Keratinocyte (primary cell): ENCODE data around the gene CLSTN2. TPM values are rescaled to one million over a fixed set of nuclear protein-coding genes. Genes with fewer than 3 reads are reported as not detected.

Source experiments
- DNase-seq: peaks from one replicate; pipeline ENCODE4 v3.0.0-alpha.2; 2011; ENCODE audit warnings: low read depth, missing footprints, low spot score
- FAIRE-seq: peaks from 2 replicates; lab custom pipeline; 2011; peaks lifted over from hg19 to GRCh38; lab: Jason Lieb, UNC
- H2AFZ ChIP-seq: 2 replicates; pipeline ENCODE4 v1.6.0; 2012; ENCODE audit warnings: low read length, control low read depth, inconsistent platforms; ENCODE audit not compliant: control insufficient read depth
- H3K27ac ChIP-seq: 2 replicates; pipeline ENCODE4 v1.5.1; 2011; ENCODE audit warnings: low read length; ENCODE audit not compliant: control insufficient read depth, insufficient read depth
- H3K27me3 ChIP-seq: 3 replicates; pipeline ENCODE4 v1.6.0; 2011; ENCODE audit warnings: low read length; ENCODE audit not compliant: control insufficient read depth, insufficient read depth; ENCODE audit errors: extremely low read depth
- H3K36me3 ChIP-seq, 2 experiments: 2 replicates in 1 of 2; 3 replicates in 1 of 2; pipeline ENCODE4 v1.5.1; 2011; ENCODE audit warnings: low read length in 2 of 2, mild to moderate bottlenecking in 1 of 2; ENCODE audit not compliant: control insufficient read depth in 2 of 2, insufficient read depth in 2 of 2; ENCODE audit errors: extremely low read depth in 1 of 2
- H3K4me1 ChIP-seq: 3 replicates; pipeline ENCODE4 v1.5.1; 2011; ENCODE audit warnings: low read length; ENCODE audit not compliant: control insufficient read depth, insufficient read depth; ENCODE audit errors: extremely low read depth
- H3K4me2 ChIP-seq: 3 replicates; pipeline ENCODE4 v1.6.0; 2011; ENCODE audit warnings: low read depth, low read length; ENCODE audit not compliant: control insufficient read depth, insufficient read depth; ENCODE audit errors: extremely low read depth
- H3K4me3 ChIP-seq, 3 experiments: fragments of 200-600 bp in 1 of 3; sonication (generic) in 1 of 3; 2 replicates in 2 of 3; 3 replicates in 1 of 3; pipeline ENCODE4 v1.5.1; 2011 to 2016; ENCODE audit warnings: low read length in 3 of 3, mild to moderate bottlenecking in 3 of 3, control low read depth in 2 of 3, inconsistent platforms in 1 of 3, low read depth in 1 of 3, mixed read lengths in 1 of 3, mixed run types in 1 of 3, moderate library complexity in 1 of 3; ENCODE audit not compliant: control insufficient read depth in 2 of 3, insufficient read depth in 2 of 3; ENCODE audit errors: extremely low read depth in 1 of 3
- H3K79me2 ChIP-seq: 2 replicates; pipeline ENCODE4 v1.6.0; 2012; ENCODE audit warnings: low read length; ENCODE audit not compliant: control insufficient read depth, insufficient read depth
- H3K9ac ChIP-seq: 3 replicates; pipeline ENCODE4 v1.6.0; 2011; ENCODE audit warnings: low read length; ENCODE audit not compliant: control insufficient read depth, insufficient read depth; ENCODE audit errors: extremely low read depth
- H3K9me1 ChIP-seq: 3 replicates; pipeline ENCODE4 v1.6.0; 2011; ENCODE audit warnings: low read length; ENCODE audit not compliant: control insufficient read depth, insufficient read depth; ENCODE audit errors: extremely low read depth
- H3K9me3 ChIP-seq: 2 replicates; pipeline ENCODE4 v1.5.1; 2012; ENCODE audit warnings: low read depth, low read length; ENCODE audit not compliant: control insufficient read depth
- H4K20me1 ChIP-seq: 3 replicates; pipeline ENCODE4 v1.6.0; 2011; ENCODE audit warnings: low read length; ENCODE audit not compliant: control insufficient read depth, insufficient read depth; ENCODE audit errors: extremely low read depth
- EZH2 ChIP-seq: IDR thresholded peaks from one replicate; pipeline ENCODE4 v1.6.1; 2012; ENCODE audit warnings: inconsistent platforms, mild to moderate bottlenecking, low read length, moderate library complexity
- dilution Hi-C: fragments of 300-500 bp; cut with MboI; formaldehyde crosslinking; loops from one replicate; pipeline ENCODE4 v1.7.0; 2020; ENCODE audit warnings: low sequenced_read_pairs; ENCODE audit not compliant: extremely low pct_ligation_motif_present
- polyA plus RNA-seq, 5 experiments: library from polyadenylated mRNA; depleted of rRNA in 3 of 5; stranded (reverse) in 3 of 5; stranded (forward) in 1 of 5; unstranded in 1 of 5; fragments of >200 nt; gene quantifications; 1 replicate in 1 of 5; 2 replicates in 3 of 5; 3 replicates in 1 of 5; pipeline versions ENCODE4 v1.2.1 to v1.2.3, GENCODE V29; 2011 to 2012; ENCODE audit warnings: missing spikeins in 2 of 5, low read depth in 1 of 5, low replicate concordance in 1 of 5
- TF ChIP-seq, protein P1 (sequence below), 3 experiments: IDR thresholded peaks in 1 of 3; conservative IDR thresholded peaks in 1 of 3; optimal IDR thresholded peaks in 1 of 3; 2 replicates in 2 of 3; 3 replicates in 1 of 3; pipeline versions ENCODE3 to v1.5.1; 2011; ENCODE audit warnings: low read length in 3 of 3, mild to moderate bottlenecking in 3 of 3, moderate library complexity in 2 of 3, control low read depth in 1 of 3, inconsistent platforms in 1 of 3; ENCODE audit not compliant: insufficient read depth in 2 of 3; ENCODE audit errors: extremely low read depth in 1 of 3

CLSTN2 gene
- polyA plus RNA-seq, 1 donor (not counting 4 experiments of a cell fraction or from before 2014, with no cell fraction given), result 0.09 TPM

DNA sequence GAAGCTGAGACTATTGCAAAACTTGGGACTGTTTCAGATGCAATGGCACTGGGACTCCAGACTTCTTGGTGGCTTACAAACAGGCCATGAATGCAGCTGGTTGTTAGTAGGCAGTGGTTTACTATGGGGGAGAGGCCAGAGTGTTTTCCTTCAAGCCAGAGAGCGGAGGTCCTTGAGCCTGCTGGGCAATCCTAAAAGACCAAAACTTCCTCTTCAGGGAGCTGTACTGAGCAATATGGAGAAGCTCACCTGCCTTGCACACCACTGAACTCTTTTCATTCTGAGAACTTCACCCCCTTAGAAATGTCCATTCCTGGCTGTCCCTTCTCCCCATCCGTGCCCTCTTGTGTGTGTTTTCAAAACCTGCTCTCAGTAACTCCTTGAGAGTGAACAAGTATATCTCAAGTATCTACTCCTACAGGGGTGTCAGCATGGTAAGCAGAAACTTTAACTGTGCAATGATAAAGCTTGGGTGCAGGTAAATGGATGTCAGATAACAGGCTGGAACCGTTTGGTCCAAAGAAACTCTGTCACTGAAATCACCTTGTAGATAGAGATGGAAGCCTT, 213.9 kb downstream of the CLSTN2 start:
- Histone ChIP-seq H3K27me3 (no peaks in the 10 kb centered on the region), H3K4me3 (no peak overlapping the region), H3K9me3 (no peaks in the 10 kb centered on the region), H3K4me2 (no peak overlapping the region), H3K36me3 (no peaks in the 10 kb centered on the region), H4K20me1 (no peaks in the 10 kb centered on the region), H3K79me2 (no peaks in the 10 kb centered on the region), H3K9me1 (no peaks in the 10 kb centered on the region), H2AFZ (no peak overlapping the region), H3K27ac (no peak overlapping the region), H3K4me1 (no peaks in the 10 kb centered on the region), H3K9ac (no peak overlapping the region)
- TF ChIP-seq EZH2, result no peak
- TF ChIP-seq, protein P1, sequence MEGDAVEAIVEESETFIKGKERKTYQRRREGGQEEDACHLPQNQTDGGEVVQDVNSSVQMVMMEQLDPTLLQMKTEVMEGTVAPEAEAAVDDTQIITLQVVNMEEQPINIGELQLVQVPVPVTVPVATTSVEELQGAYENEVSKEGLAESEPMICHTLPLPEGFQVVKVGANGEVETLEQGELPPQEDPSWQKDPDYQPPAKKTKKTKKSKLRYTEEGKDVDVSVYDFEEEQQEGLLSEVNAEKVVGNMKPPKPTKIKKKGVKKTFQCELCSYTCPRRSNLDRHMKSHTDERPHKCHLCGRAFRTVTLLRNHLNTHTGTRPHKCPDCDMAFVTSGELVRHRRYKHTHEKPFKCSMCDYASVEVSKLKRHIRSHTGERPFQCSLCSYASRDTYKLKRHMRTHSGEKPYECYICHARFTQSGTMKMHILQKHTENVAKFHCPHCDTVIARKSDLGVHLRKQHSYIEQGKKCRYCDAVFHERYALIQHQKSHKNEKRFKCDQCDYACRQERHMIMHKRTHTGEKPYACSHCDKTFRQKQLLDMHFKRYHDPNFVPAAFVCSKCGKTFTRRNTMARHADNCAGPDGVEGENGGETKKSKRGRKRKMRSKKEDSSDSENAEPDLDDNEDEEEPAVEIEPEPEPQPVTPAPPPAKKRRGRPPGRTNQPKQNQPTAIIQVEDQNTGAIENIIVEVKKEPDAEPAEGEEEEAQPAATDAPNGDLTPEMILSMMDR (optimal IDR thresholded peaks at IDR 0.05 in 1 of 3, IDR thresholded peaks at IDR 0.05 in 1 of 3, conservative IDR thresholded peaks at IDR 0.05 in 1 of 3; ENCODE audit: extremely low read depth in 1 of 3, insufficient read depth in 2 of 3, low read length in 3 of 3), result no peak
- no peak for DNase-seq
- dilution Hi-C loops, result no loop called here
- FAIRE-seq, result no peak

DNA sequence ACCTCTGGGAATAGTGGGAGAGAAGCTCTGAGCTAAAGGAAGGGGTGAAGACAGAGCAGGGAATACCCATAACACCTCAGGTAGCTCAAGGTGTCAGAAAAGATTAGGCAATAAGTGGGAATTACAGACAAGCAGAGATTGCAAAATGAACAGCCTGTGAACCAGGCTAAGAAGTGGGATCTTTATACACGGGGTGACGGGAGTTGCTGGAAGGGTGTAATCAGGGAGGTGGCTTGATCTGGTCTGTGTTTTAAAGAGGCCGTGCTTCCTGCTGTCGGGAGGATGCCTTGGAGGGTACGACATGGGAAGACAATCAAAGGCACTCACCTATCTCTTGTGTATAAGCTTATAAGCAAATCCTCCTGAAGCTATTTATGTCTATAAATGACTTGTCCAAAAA, 216.3 kb downstream of the CLSTN2 start:
- FAIRE-seq (no peak), DNase-seq (no peak)
- dilution Hi-C loops, result no loop called here
- Histone ChIP-seq H3K4me2 (no peak overlapping the region), H4K20me1 (no peaks in the 10 kb centered on the region), H3K4me3 (no peak overlapping the region), H3K27ac (no peak overlapping the region), H3K4me1 (no peaks in the 10 kb centered on the region), H2AFZ (no peak overlapping the region), H3K9ac (no peak overlapping the region), H3K9me1 (no peaks in the 10 kb centered on the region), H3K36me3 (no peaks in the 10 kb centered on the region), H3K79me2 (no peaks in the 10 kb centered on the region), H3K27me3 (no peaks in the 10 kb centered on the region), H3K9me3 (no peaks in the 10 kb centered on the region)
- TF ChIP-seq, protein P1 (optimal IDR thresholded peaks at IDR 0.05 in 1 of 3, IDR thresholded peaks at IDR 0.05 in 1 of 3, conservative IDR thresholded peaks at IDR 0.05 in 1 of 3; ENCODE audit: extremely low read depth in 1 of 3, insufficient read depth in 2 of 3, low read length in 3 of 3), result no peak
- TF ChIP-seq EZH2, result no peak
